K562 (cell line): ENCODE results near the gene ENSA. TPM values are rescaled to one million over a fixed set of nuclear protein-coding genes. Genes with fewer than 3 reads are reported as not detected.

ENCODE experiments used
- ARID3B ChIP-seq: fragments of 250-450 bp; sonication (Bioruptor Pico); IDR thresholded peaks from 2 replicates; pipeline ENCODE4 v1.4.0; 2020; ENCODE audit warnings: borderline replicate concordance
- ARID4B ChIP-seq: sonication (generic); formaldehyde crosslinking; IDR thresholded peaks from 2 replicates; pipeline ENCODE4 v1.8.0; 2022; ENCODE audit warnings: mild to moderate bottlenecking, missing genetic modification reagents
- CBX2 ChIP-seq: fragments of 200-600 bp; sonication (generic); IDR thresholded peaks from one replicate; pipeline ENCODE4 v1.6.1; 2012; ENCODE audit warnings: mild to moderate bottlenecking, low read length, inconsistent platforms; ENCODE audit not compliant: insufficient read depth, poor library complexity, severe bottlenecking
- CEBPG ChIP-seq, 3 experiments: fragments of 200-800 bp in 1 of 3; sonication (Bioruptor generic) in 1 of 3; sonication (generic) in 1 of 3; formaldehyde crosslinking in 1 of 3; IDR thresholded peaks in 2 of 3; conservative IDR thresholded peaks in 1 of 3; 2 replicates each; pipeline versions ENCODE4 v1.6.1 to v1.8.0; 2016 to 2022; ENCODE audit warnings: missing compliant biosample characterization in 2 of 3, missing genetic modification characterization in 2 of 3, mild to moderate bottlenecking in 1 of 3, missing genetic modification reagents in 1 of 3
- EWSR1 ChIP-seq: fragments of 450-650 bp; IDR thresholded peaks from 2 replicates; pipeline ENCODE4 v1.6.1; 2018; ENCODE audit warnings: borderline replicate concordance, mild to moderate bottlenecking, low read depth, moderate library complexity; ENCODE audit not compliant: partially characterized antibody
- HDAC6 ChIP-seq: IDR thresholded peaks from 2 replicates; pipeline ENCODE4 v1.6.1; 2012; ENCODE audit warnings: low read depth, mild to moderate bottlenecking, control low read depth, inconsistent platforms, low read length, moderate library complexity
- MYC ChIP-seq, 2 experiments: fragments of 250-450 bp in 1 of 2; sonication (Bioruptor Pico) in 1 of 2; IDR thresholded peaks; 2 replicates each; pipeline versions ENCODE4 v1.5.1 to v1.6.1; 2012 to 2021; ENCODE audit warnings: low read depth in 2 of 2, borderline replicate concordance in 1 of 2, improper control_type of control experiment in 1 of 2, low read length in 1 of 2, mild to moderate bottlenecking in 1 of 2, moderate library complexity in 1 of 2
- POU5F1 ChIP-seq: fragments of 150-350 bp; IDR thresholded peaks from 2 replicates; pipeline ENCODE4 v1.6.1; 2014; ENCODE audit warnings: borderline replicate concordance, low read length, low read depth, mild to moderate bottlenecking; ENCODE audit not compliant: partially characterized antibody
- U2AF1 ChIP-seq: fragments of 200-400 bp; formaldehyde crosslinking; optimal IDR thresholded peaks from 2 replicates; pipeline ENCODE3; 2017; ENCODE audit warnings: mild to moderate bottlenecking, low read depth, low read length, moderate library complexity
- YBX1 ChIP-seq: fragments of 450-650 bp; IDR thresholded peaks from 2 replicates; pipeline ENCODE4 v1.7.1; 2016; ENCODE audit warnings: mild to moderate bottlenecking
- ZFP91 ChIP-seq: sonication (generic); formaldehyde crosslinking; IDR thresholded peaks from 2 replicates; pipeline ENCODE4 v1.8.0; 2022; ENCODE audit warnings: mild to moderate bottlenecking, missing genetic modification reagents
- ZNF143 ChIP-seq: sonication (generic); formaldehyde crosslinking; IDR thresholded peaks from 2 replicates; pipeline ENCODE4 v1.9.0; 2022; ENCODE audit warnings: mild to moderate bottlenecking, missing genetic modification reagents
- ZNF184 ChIP-seq: sonication (generic); formaldehyde crosslinking; IDR thresholded peaks from 2 replicates; pipeline ENCODE4 v1.5.0; 2020; ENCODE audit warnings: missing genetic modification reagents
- ZNF551 ChIP-seq: fragments of 250-450 bp; sonication (Bioruptor Pico); IDR thresholded peaks from 2 replicates; pipeline ENCODE4 v1.5.0; 2021; ENCODE audit warnings: mild to moderate bottlenecking, moderate library complexity
- ZNF830 ChIP-seq: fragments of 250-450 bp; sonication (Bioruptor Pico); IDR thresholded peaks from 2 replicates; pipeline ENCODE4 v1.5.0; 2021; ENCODE audit warnings: mild to moderate bottlenecking
- polyA plus RNA-seq, 8 experiments: library from polyadenylated mRNA; depleted of rRNA in 4 of 8; stranded (reverse) in 5 of 8; unstranded in 3 of 8; fragments of >200 nt; fragmentation: Nextera tagmentation in 2 of 8; fragmentation: Illumina TruSeq in 1 of 8; extraction: Ambion mirVana in 2 of 8; extraction: Trizol in 1 of 8; gene quantifications; 2 replicates each; pipeline versions ENCODE4 v1.2.1 to v1.2.3, GENCODE V29; 2011 to 2014; ENCODE audit warnings: inconsistent platforms in 1 of 8, missing spikeins in 1 of 8
- total RNA-seq, 7 experiments: library from RNA; depleted of rRNA in 6 of 7; stranded (reverse); fragments of >200 nt in 6 of 7; fragmentation: Illumina TruSeq in 2 of 7; extraction: Trizol in 2 of 7; gene quantifications; 2 replicates each; pipeline versions ENCODE4 v1.2.1 to v1.2.3, GENCODE V29; 2011 to 2021; ENCODE audit warnings: low replicate concordance in 1 of 7
- TF ChIP-seq, protein P1 (sequence below): sonication (generic); formaldehyde crosslinking; IDR thresholded peaks from 2 replicates; pipeline ENCODE4 v1.8.0; 2022; ENCODE audit warnings: mild to moderate bottlenecking, low read depth, missing genetic modification reagents

The ENSA gene
- total and polyA plus RNA-seq, 9 of the 15 experiments (the other 6 are each of a cell fraction or from before 2014, with no cell fraction given) = 68.1 to 605 (median 188) TPM

GRCh38 chr1:150629115-150629928, at the start of gene ENSA (continued):
- no peak for TF ChIP-seq ARID4B (CRISPR knock-in tag)
- no peak for TF ChIP-seq CBX2
- no peak for TF ChIP-seq EWSR1
- no peak for TF ChIP-seq ZNF184 (CRISPR knock-in tag)
- TF ChIP-seq ARID3B (CRISPR knock-in tag) = peak; percentile 40; the same call in 1 of the 2 replicates
- no peak for TF ChIP-seq YBX1
- no peak for TF ChIP-seq ZNF830 (CRISPR knock-in tag)
- peak; percentile 61 for TF ChIP-seq CEBPG (CRISPR knock-in tag; IDR thresholded peaks at IDR 0.05)
- peak; percentile 74 to 90; a peak in 3 of 4 replicates for TF ChIP-seq CEBPG (tag; conservative IDR thresholded peaks at IDR 0.05 in 1 of 2, IDR thresholded peaks at IDR 0.05 in 1 of 2)
- TF ChIP-seq ZFP91 (CRISPR knock-in tag) = no peak
- TF ChIP-seq MYC (IDR thresholded peaks at IDR 0.05; ENCODE audit: low read depth, low read length) = peak; percentile 62
- TF ChIP-seq MYC (CRISPR knock-in tag; IDR thresholded peaks at IDR 0.05; ENCODE audit: borderline replicate concordance, low read depth) = no peak
- TF ChIP-seq U2AF1 = no peak
- TF ChIP-seq HDAC6 = no peak
- TF ChIP-seq, protein P1, sequence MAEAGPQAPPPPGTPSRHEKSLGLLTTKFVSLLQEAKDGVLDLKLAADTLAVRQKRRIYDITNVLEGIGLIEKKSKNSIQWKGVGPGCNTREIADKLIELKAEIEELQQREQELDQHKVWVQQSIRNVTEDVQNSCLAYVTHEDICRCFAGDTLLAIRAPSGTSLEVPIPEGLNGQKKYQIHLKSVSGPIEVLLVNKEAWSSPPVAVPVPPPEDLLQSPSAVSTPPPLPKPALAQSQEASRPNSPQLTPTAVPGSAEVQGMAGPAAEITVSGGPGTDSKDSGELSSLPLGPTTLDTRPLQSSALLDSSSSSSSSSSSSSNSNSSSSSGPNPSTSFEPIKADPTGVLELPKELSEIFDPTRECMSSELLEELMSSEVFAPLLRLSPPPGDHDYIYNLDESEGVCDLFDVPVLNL (CRISPR knock-in tag) = no peak
- TF ChIP-seq ZNF551 = no peak
- TF ChIP-seq ZNF143 = no peak
- no peak for TF ChIP-seq POU5F1
